GM21717 (cell line): ENCODE results near the gene TMEM132C.

Experiments used
- ATAC-seq: cut with Tn5 transposase; IDR thresholded peaks from one replicate; pipeline ENCODE4 v1.9.1; 2021; ENCODE audit warnings: mild to moderate bottlenecking, moderate library complexity; ENCODE audit not compliant: unreplicated experiment

TMEM132C gene

DNA sequence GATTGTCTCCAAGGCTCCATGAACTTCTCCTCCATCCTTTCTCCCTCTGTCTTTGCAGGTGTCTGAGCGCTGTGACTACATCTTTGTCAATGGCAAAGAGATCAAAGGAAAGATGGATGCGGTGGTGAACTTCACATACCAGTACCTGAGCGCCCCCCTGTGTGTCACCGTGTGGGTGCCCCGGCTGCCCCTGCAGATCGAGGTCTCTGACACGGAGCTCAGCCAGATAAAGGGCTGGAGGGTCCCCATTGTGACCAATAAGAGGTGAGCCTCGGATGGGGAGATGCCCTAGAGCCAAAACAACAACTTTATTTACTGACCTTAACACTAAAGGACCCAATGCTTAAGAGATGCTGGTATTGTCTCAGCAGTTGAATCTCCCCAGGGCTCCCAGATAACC, 426.8 kb downstream of the TMEM132C start:
- no peak for ATAC-seq

DNA sequence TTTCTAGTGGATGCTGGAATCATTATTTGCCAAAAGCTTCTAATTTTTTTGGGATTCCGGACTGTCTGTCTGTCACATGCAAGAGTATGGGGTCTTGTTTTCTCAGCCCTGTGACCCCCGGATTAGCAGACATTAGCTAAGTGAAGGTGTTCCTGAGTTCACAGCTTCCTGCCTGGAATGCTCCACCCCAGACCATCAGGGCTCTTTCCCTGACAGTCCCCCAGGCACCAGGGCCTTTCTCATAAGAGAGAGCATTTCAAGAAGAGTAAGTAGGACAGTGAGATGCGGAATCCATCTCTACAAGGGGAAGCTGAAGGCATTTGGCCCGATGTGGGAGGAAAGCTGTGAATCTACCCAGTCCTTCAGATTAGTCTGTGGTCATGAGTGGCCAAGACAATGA, 427.5 kb downstream of the TMEM132C start:
- no peak for ATAC-seq

- ATAC-seq, result no peak
Observed at GRCh38 chr12:128695697-128696096, 428.7 kb downstream of the TMEM132C start.

GRCh38 chr12:128698301-128698972, 431.5 kb downstream of the TMEM132C start:
- ATAC-seq, result no peak

DNA sequence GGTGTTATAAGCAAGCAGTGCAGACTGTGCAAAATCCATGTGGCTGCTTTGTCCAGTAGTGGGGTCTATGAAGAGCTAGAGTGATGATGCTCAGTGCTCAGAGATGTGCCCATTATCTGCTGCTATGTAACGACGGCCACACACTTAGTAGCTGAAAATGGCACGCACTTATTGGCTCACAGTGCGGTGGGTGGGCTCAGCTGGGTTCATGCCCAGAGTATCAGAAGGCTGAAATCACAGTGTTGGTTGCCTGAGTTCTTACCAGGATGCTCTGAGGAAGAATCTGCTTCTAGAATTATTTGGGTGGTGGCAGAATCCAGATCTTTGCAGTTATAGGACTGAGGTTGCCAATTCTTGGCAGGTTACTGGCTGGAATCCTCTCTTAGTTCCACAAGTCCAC, 432.1 kb downstream of the TMEM132C start:
- ATAC-seq, result no peak

- no peak for ATAC-seq
Observed at GRCh38 chr12:128702371-128702770, 435.4 kb downstream of the TMEM132C start.

- no peak for ATAC-seq
Observed at GRCh38 chr12:128705140-128705539, 438.2 kb downstream of the TMEM132C start.

- ATAC-seq, result no peak
Observed at GRCh38 chr12:128707488-128707887, 440.5 kb downstream of the TMEM132C start.

DNA sequence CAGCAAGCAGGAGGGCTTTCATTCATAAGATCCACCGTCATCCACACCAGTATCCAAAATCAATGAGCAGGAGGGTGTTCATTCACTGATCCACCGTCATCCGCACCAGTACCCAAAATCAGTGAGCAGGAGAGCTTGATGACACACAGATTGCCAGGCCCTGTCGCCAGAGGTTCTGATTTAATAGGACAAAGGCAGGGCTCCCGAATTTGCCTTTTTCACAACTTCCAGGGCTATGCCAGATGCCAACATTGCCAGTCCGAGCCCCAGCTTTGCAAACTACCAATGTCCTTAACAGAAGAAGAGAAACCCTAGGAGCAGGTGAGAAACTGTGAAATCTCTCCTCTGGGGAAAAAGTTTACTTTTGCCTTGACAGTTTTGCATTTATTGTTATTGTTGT, 441.8 kb downstream of the TMEM132C start:
- no peak for ATAC-seq

- no peak for ATAC-seq
Observed at GRCh38 chr12:128709660-128710059, 442.7 kb downstream of the TMEM132C start.

GRCh38 chr12:128711486-128711885, 444.5 kb downstream of the TMEM132C start:
- ATAC-seq, result no peak

GRCh38 chr12:128712622-128713021, 445.7 kb downstream of the TMEM132C start:
- ATAC-seq, result no peak

- ATAC-seq, result no peak
Observed at GRCh38 chr12:128715485-128715884, 448.5 kb downstream of the TMEM132C start.

DNA sequence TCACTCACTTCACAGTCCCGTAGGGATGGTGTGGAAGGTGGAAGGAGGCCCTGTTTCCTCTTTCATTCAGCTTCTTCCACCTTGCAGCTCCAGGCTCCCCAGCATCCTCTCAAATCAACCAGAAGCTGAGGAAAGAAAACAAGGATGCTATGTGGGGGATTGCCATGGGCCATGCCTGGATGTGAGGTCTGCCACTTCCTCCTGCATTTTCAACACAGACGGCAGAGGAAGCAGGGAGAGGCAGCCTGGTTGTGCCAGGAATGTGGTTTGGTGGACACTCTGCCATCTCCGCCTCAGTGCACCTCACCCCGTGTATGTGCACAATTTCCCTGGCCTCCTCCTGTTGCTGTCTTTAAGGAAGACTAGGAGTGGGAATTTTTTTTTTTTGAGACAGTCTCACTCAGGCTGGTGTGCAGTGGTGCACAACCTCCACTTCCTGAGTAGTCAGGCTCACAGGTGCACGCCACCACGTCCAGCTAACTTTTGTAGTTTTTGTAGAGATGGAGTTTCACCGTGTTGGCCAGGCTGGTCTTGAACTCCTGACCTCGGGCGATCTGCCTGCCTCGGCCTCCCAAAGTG, 457.6 kb downstream of the TMEM132C start:
- ATAC-seq, result no peak

DNA sequence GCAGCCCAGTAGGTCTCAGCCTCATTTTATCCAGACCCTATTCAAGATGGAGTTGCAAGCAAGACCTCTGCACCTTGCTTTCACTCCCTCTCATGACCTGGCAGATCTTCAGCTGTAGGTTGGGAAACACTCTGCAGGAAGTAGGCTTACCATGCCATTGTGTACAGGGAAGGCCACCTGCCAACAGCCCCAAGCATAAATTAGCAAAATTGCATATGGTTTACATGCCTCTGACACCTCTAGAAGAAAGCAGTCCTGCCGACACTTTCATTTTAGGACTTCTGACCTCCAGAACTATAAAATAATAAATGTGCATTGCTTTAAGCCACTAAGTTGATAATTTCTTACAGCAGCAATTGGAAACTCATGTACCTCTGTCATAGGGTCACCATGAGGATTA, 459.9 kb downstream of the TMEM132C start:
- ATAC-seq, result no peak

DNA sequence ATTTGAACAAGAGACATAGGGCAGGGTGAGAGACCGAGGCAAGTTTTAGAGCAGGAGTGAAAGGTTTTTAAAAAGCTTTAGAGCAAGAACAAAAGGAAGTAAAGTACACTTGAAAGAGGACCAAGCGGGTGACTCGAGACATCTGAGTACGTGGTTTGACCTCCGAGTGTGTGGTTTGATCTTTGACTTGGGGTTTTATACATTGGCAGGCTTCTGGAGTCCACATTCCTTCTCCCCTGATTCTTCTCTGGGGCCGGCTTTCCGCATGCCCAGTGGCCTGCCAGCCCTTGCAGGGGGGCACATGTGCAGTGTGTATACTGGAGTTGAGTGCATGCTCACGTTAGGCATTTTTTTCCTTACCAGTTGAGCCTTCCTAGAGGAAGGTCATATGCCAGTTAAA, 460.5 kb downstream of the TMEM132C start:
- no peak for ATAC-seq

GRCh38 chr12:128727999-128728398, 461.0 kb downstream of the TMEM132C start:
- no peak for ATAC-seq

- no peak for ATAC-seq
Observed at GRCh38 chr12:128729628-128730121, 462.7 kb downstream of the TMEM132C start.

GRCh38 chr12:128734371-128734770, 467.4 kb downstream of the TMEM132C start:
- ATAC-seq, result no peak

DNA sequence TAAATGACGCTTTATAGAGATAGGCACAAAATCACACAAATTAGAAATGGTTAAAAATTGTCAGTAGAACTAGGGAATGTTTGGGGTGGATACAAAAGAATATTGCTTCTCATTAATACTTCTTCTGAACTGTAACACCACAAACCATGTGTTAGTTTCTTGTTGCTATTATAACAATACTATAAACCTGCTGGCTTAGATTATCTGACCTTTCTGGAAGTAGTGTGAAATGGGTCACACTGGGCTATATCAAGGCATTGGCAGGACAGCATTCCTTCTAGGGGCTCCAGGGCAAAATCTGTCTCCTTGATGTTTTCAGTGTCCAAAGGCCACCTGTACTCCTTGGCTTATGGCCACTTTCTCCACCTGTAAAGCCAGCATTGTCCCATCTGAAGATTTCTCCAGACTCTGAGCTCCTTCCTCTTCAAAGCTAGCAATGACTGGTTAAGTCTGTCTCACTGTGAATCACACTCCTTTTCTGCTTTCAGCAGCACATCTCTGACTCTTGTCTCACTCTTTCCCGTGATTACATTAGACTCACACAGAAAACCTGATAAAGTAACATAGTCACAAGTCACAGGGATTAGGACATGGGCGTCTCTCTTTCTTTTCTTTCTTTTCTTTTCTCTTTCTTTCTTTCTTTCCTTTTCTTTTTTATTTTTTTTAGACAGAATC, 470.5 kb downstream of the TMEM132C start:
- ATAC-seq, result no peak

- no peak for ATAC-seq
Observed at GRCh38 chr12:128743916-128744315, 476.9 kb downstream of the TMEM132C start.
